SK-N-DZ (cell line): ENCODE measurements around the gene KIF18B.

Experiments
- DNase-seq: peaks from one replicate; pipeline ENCODE4 v3.0.0-alpha.2; 2015; ENCODE audit warnings: low spot score

Gene KIF18B

GRCh38 chr17:44940317-44940716, 7.3 kb downstream of the KIF18B start:
- no peak for DNase-seq

- DNase-seq = no peak
Measured at GRCh38 chr17:44935116-44935515, 12.5 kb downstream of the KIF18B start.

- no peak for DNase-seq
Measured at GRCh38 chr17:44934745-44935105, 12.8 kb downstream of the KIF18B start.

- DNase-seq = no peak
Measured at GRCh38 chr17:44933824-44934744, 13.5 kb downstream of the KIF18B start.

GRCh38 chr17:44932787-44933097, 14.8 kb downstream of the KIF18B start:
- DNase-seq = no peak

- no peak for DNase-seq
Measured at GRCh38 chr17:44932096-44932786, 15.3 kb downstream of the KIF18B start.

- DNase-seq = no peak
Measured at GRCh38 chr17:44931376-44931775, 16.2 kb downstream of the KIF18B start.

GRCh38 chr17:44930667-44931066, 16.9 kb downstream of the KIF18B start:
- no peak for DNase-seq

GRCh38 chr17:44928950-44929720, 18.4 kb downstream of the KIF18B start:
- no peak for DNase-seq

- no peak for DNase-seq
Measured at GRCh38 chr17:44928136-44928535, 19.4 kb downstream of the KIF18B start.

- DNase-seq = no peak
Measured at GRCh38 chr17:44927696-44928095, 19.9 kb downstream of the KIF18B start.

GRCh38 chr17:44926821-44927525, 20.6 kb downstream of the KIF18B start:
- DNase-seq = no peak

GRCh38 chr17:44925731-44926697, 21.6 kb downstream of the KIF18B start:
- DNase-seq = no peak

GRCh38 chr17:44924107-44924544, 23.4 kb downstream of the KIF18B start:
- DNase-seq = no peak

GRCh38 chr17:44922746-44923470, 24.7 kb downstream of the KIF18B start:
- DNase-seq = no peak

GRCh38 chr17:44922136-44922535, 25.4 kb downstream of the KIF18B start:
- DNase-seq = no peak

- DNase-seq = peak; percentile 81
Measured at GRCh38 chr17:44921122-44921882, 26.3 kb downstream of the KIF18B start.

GRCh38 chr17:44920565-44920940, 27.0 kb downstream of the KIF18B start:
- DNase-seq = peak; percentile 60
